Stimulated activated CD8-positive, alpha-beta memory T cell treated with anti-CD3 and anti-CD28 coated beads, Interleukin-15, amount 100 ng/mL, for 24 hours (primary cell): ENCODE data around the gene RITA1.

Source experiments
- DNase-seq: peaks from one replicate; pipeline ENCODE4 v3.0.0-alpha.2; 2020; ENCODE audit warnings: low read depth

The RITA1 gene

GRCh38 chr12:113180333-113180732 is 5.2 kb upstream of the RITA1 start:
- DNase-seq = no peak

GRCh38 chr12:113181975-113182374 is 3.5 kb upstream of the RITA1 start:
- no peak for DNase-seq

GRCh38 chr12:113183030-113183589 is 2.4 kb upstream of the RITA1 start:
- DNase-seq = no peak

- DNase-seq = no peak
Observed at GRCh38 chr12:113184098-113184899, 1.2 kb upstream of the RITA1 start.

GRCh38 chr12:113184900-113185179 is 681 bp upstream of the RITA1 start:
- DNase-seq = peak; percentile 71

- no peak for DNase-seq
Observed at GRCh38 chr12:113186033-113186365, 478 bp downstream of the RITA1 start.

GRCh38 chr12:113186666-113187325 is 1.3 kb downstream of the RITA1 start:
- DNase-seq = no peak

GRCh38 chr12:113189361-113189760 is 3.8 kb downstream of the RITA1 start:
- no peak for DNase-seq

- DNase-seq = no peak
Observed at GRCh38 chr12:113190761-113191160, 5.2 kb downstream of the RITA1 start.

GRCh38 chr12:113191227-113191626 is 5.7 kb downstream of the RITA1 start:
- no peak for DNase-seq

- DNase-seq = no peak
Observed at GRCh38 chr12:113194971-113195391, 9.5 kb downstream of the RITA1 start.

GRCh38 chr12:113195598-113195997 is 10.1 kb downstream of the RITA1 start:
- no peak for DNase-seq

- no peak for DNase-seq
Observed at GRCh38 chr12:113196582-113196981, 11.1 kb downstream of the RITA1 start.

GRCh38 chr12:113196990-113197389 is 11.5 kb downstream of the RITA1 start:
- DNase-seq = no peak

GRCh38 chr12:113197518-113198077 is 12.1 kb downstream of the RITA1 start:
- no peak for DNase-seq

GRCh38 chr12:113198296-113198695 is 12.8 kb downstream of the RITA1 start:
- DNase-seq = no peak

GRCh38 chr12:113200021-113200797 is 14.7 kb downstream of the RITA1 start:
- no peak for DNase-seq

GRCh38 chr12:113201187-113202177 is 16.0 kb downstream of the RITA1 start:
- no peak for DNase-seq

- no peak for DNase-seq
Observed at GRCh38 chr12:113202300-113203075, 17.0 kb downstream of the RITA1 start.
